SK-N-SH (cell line): ENCODE results near the gene MKS1. TPM values are rescaled to one million over a fixed set of nuclear protein-coding genes. Genes with fewer than 3 reads are reported as not detected.

Experiments used
- CTCF ChIA-PET: fragments of 300-600, 350-600 bp; formaldehyde crosslinking; extraction: SDS; loops from one replicate; lab custom pipeline; 2021; lab: Yijun Ruan, JAX
- POLR2A ChIA-PET: fragments of 350-600 bp; sonication (Branson Sonifier 250); formaldehyde crosslinking; extraction: SDS; loops from one replicate; lab custom pipeline; 2020; ENCODE audit warnings: antibody characterized with exemption, inconsistent platforms; lab: Yijun Ruan, JAX
- DNase-seq: peaks from one replicate; pipeline ENCODE4 v3.0.0; 2012
- H2AFZ ChIP-seq: fragments of 200-600 bp; sonication (generic); 2 replicates; pipeline ENCODE4 v1.8.1; 2016; ENCODE audit warnings: antibody characterized with exemption, mild to moderate bottlenecking, low read depth
- H3F3A ChIP-seq: fragments of 200-600 bp; sonication (generic); replicated peaks from 2 replicates; pipeline ENCODE3; 2016; ENCODE audit warnings: antibody characterized with exemption, mild to moderate bottlenecking; ENCODE audit not compliant: insufficient read depth
- H3K27ac ChIP-seq, 2 experiments: fragments of 200-500 bp in 1 of 2; fragments of 200-600 bp in 1 of 2; sonication (Bioruptor generic) in 1 of 2; sonication (generic), shearing (Covaris generic) in 1 of 2; 2 replicates each; pipeline versions ENCODE4 v1.5.1 to v1.6.1; 2014 to 2016; ENCODE audit warnings: low read depth in 2 of 2, inconsistent platforms in 1 of 2, low read length in 1 of 2, mild to moderate bottlenecking in 1 of 2, mixed read lengths in 1 of 2
- H3K27me3 ChIP-seq: fragments of 200-600 bp; sonication (generic), shearing (Covaris generic); 2 replicates; pipeline ENCODE4 v1.6.1; 2016; ENCODE audit warnings: mixed run types; ENCODE audit not compliant: insufficient read depth
- H3K36me3 ChIP-seq, 2 experiments: fragments of 200-500 bp in 1 of 2; fragments of 200-600 bp in 1 of 2; sonication (Bioruptor generic) in 1 of 2; sonication (generic) in 1 of 2; replicated peaks in 1 of 2; 2 replicates each; pipeline versions ENCODE3 to v1.5.1; 2014 to 2016; ENCODE audit warnings: low read length in 1 of 2, mild to moderate bottlenecking in 1 of 2; ENCODE audit not compliant: insufficient read depth in 2 of 2, control insufficient read depth in 1 of 2
- H3K4me1 ChIP-seq, 2 experiments: fragments of 200-500 bp in 1 of 2; fragments of 200-600 bp in 1 of 2; sonication (Bioruptor generic) in 1 of 2; sonication (generic), shearing (Covaris generic) in 1 of 2; 2 replicates each; pipeline versions ENCODE4 v1.5.1 to v1.6.1; 2014 to 2016; ENCODE audit warnings: low read depth in 1 of 2, low read length in 1 of 2, mixed run types in 1 of 2; ENCODE audit not compliant: insufficient read depth in 2 of 2, control insufficient read depth in 1 of 2
- H3K4me2 ChIP-seq: fragments of 200-600 bp; sonication (generic), shearing (Covaris generic); 2 replicates; pipeline ENCODE4 v1.6.1; 2017; ENCODE audit warnings: mixed run types
- H3K4me3 ChIP-seq, 2 experiments: fragments of 200-500 bp in 1 of 2; fragments of 200-600 bp in 1 of 2; sonication (Bioruptor generic) in 1 of 2; sonication (generic), shearing (Covaris generic) in 1 of 2; 2 replicates each; pipeline versions ENCODE4 v1.5.1 to v1.8.1; 2014 to 2016; ENCODE audit warnings: low read depth in 2 of 2, inconsistent platforms in 1 of 2, low read length in 1 of 2, mild to moderate bottlenecking in 1 of 2, mixed read lengths in 1 of 2, moderate library complexity in 1 of 2
- H3K79me2 ChIP-seq: fragments of 200-600 bp; sonication (generic); 2 replicates; pipeline ENCODE4 v1.8.1; 2017; ENCODE audit warnings: mild to moderate bottlenecking; ENCODE audit not compliant: insufficient read depth
- H3K9ac ChIP-seq: fragments of 200-600 bp; sonication (generic); 2 replicates; pipeline ENCODE4 v1.6.1; 2017; ENCODE audit warnings: mixed run types
- H3K9me2 ChIP-seq: fragments of 200-600 bp; sonication (generic); 2 replicates; pipeline ENCODE4 v1.6.1; 2017; ENCODE audit warnings: mixed run types
- H3K9me3 ChIP-seq: fragments of 200-600 bp; sonication (generic); 2 replicates; pipeline ENCODE4 v1.6.1; 2017; ENCODE audit warnings: mixed run types, mild to moderate bottlenecking, moderate library complexity
- H4K20me1 ChIP-seq: fragments of 200-600 bp; sonication (generic); 2 replicates; pipeline ENCODE4 v1.6.1; 2017; ENCODE audit warnings: mild to moderate bottlenecking, mixed run types; ENCODE audit not compliant: insufficient read depth
- CHD2 ChIP-seq: fragments of 150-350 bp; IDR thresholded peaks from 2 replicates; pipeline ENCODE4 v1.6.1; 2018; ENCODE audit warnings: low read length; ENCODE audit not compliant: partially characterized antibody
- ELF1 ChIP-seq: IDR thresholded peaks from 2 replicates; pipeline ENCODE4 v1.4.0; 2012
- EZH2phosphoT487 ChIP-seq: fragments of 200-600 bp; sonication (generic); IDR thresholded peaks from 2 replicates; pipeline ENCODE4 v1.6.1; 2017; ENCODE audit warnings: low read depth, mixed run types, mild to moderate bottlenecking, antibody characterized with exemption, moderate library complexity, borderline replicate concordance
- FOXJ3 ChIP-seq: sonication (generic); formaldehyde crosslinking; IDR thresholded peaks from 2 replicates; pipeline ENCODE4 v1.5.1; 2020; ENCODE audit warnings: mild to moderate bottlenecking, missing genetic modification reagents
- FOXM1 ChIP-seq: IDR thresholded peaks from 2 replicates; pipeline ENCODE4 v1.4.0; 2012; ENCODE audit warnings: low read depth, mild to moderate bottlenecking
- GABPA ChIP-seq: IDR thresholded peaks from 2 replicates; pipeline ENCODE4 v1.4.0; 2012; ENCODE audit warnings: low read depth, mild to moderate bottlenecking
- GATA2 ChIP-seq: sonication (generic); formaldehyde crosslinking; IDR thresholded peaks from 2 replicates; pipeline ENCODE4 v1.5.0; 2020; ENCODE audit warnings: mild to moderate bottlenecking, missing genetic modification reagents
- IRF3 ChIP-seq: fragments of 150-350 bp; IDR thresholded peaks from 2 replicates; pipeline ENCODE4 v1.6.1; 2016; ENCODE audit warnings: mild to moderate bottlenecking, low read depth, low read length
- JUND ChIP-seq: IDR thresholded peaks from 2 replicates; pipeline ENCODE4 v1.4.0; 2012
- MAX ChIP-seq: IDR thresholded peaks from 2 replicates; pipeline ENCODE4 v1.4.0; 2012; ENCODE audit warnings: low read depth
- MXI1 ChIP-seq: IDR thresholded peaks from 2 replicates; pipeline ENCODE4 v1.6.1; 2012; ENCODE audit warnings: mild to moderate bottlenecking, low read depth, low read length, improper control_type of control experiment
- RAD21 ChIP-seq: IDR thresholded peaks from 2 replicates; pipeline ENCODE4 v1.6.1; 2012; ENCODE audit warnings: mild to moderate bottlenecking, low read length
- RXRA ChIP-seq: IDR thresholded peaks from 2 replicates; pipeline ENCODE4 v1.4.0; 2012; ENCODE audit warnings: low read depth, mild to moderate bottlenecking, borderline replicate concordance
- SIN3A ChIP-seq: IDR thresholded peaks from 2 replicates; pipeline ENCODE4 v1.6.1; 2012; ENCODE audit warnings: low read depth, mild to moderate bottlenecking, low read length, moderate library complexity, borderline replicate concordance
- TAF1 ChIP-seq: IDR thresholded peaks from 2 replicates; pipeline ENCODE4 v1.6.1; 2012; ENCODE audit warnings: low read depth, mild to moderate bottlenecking, low read length, moderate library complexity, borderline replicate concordance
- TCF12 ChIP-seq: IDR thresholded peaks from 2 replicates; pipeline ENCODE4 v1.4.0; 2012
- TEAD4 ChIP-seq: IDR thresholded peaks from 2 replicates; pipeline ENCODE4 v1.4.0; 2012; ENCODE audit warnings: mild to moderate bottlenecking, borderline replicate concordance; ENCODE audit not compliant: insufficient read depth
- USF2 ChIP-seq: fragments of 150-350 bp; IDR thresholded peaks from 2 replicates; pipeline ENCODE4 v1.6.1; 2017; ENCODE audit warnings: antibody characterized with exemption, low read length, low read depth, borderline replicate concordance
- ZBTB33 ChIP-seq: IDR thresholded peaks from 2 replicates; pipeline ENCODE4 v1.4.0; 2012; ENCODE audit warnings: low read depth, borderline replicate concordance
- WGBS: methylation state at CpG from one replicate; pipeline ENCODE4 v1.1.6; 2017; ENCODE audit warnings: low lambda C conversion rate; 5-methylcytosine and 5-hydroxymethylcytosine counted together
- polyA plus RNA-seq, 3 experiments: library from polyadenylated mRNA; depleted of rRNA; stranded (reverse); fragments of >200 nt; gene quantifications; 2 replicates each; pipeline ENCODE4 v1.2.3, GENCODE V29; 2012

The MKS1 gene
- polyA plus RNA-seq, 1 of the 3 experiments (the other 2 are of a cell fraction) = 28.5 TPM

- CTCF ChIA-PET = interaction anchor here (0.7 to 1.6 kb wide), 5 partner anchors 16 to 150 kb away, joined by 3 to 7 read pairs (median 4); partner anchors contain the start of gene RNF43
Measured at GRCh38 chr17:58267347-58268324, 48.6 kb upstream of the MKS1 start.

GRCh38 chr17:58265902-58266875, 47.1 kb upstream of the MKS1 start:
- ChIA-PET POLR2A (no interaction called here), CTCF (interaction anchor here (1.0 kb wide), 2 partner anchors 16 to 152 kb away, joined by 3 to 5 read pairs; no protein-coding TSS in a partner anchor)
- no peaks in the 10 kb centered on the region for H3K79me2 ChIP-seq
- H3K4me3 ChIP-seq = no peak overlapping the region
- no peak overlapping the region for H3K9ac ChIP-seq
- DNase-seq = no peak
- no peaks in the 10 kb centered on the region for H3K36me3 ChIP-seq
- H2AFZ ChIP-seq = no peak overlapping the region
- H3K4me2 ChIP-seq = no peak overlapping the region
- no peak for TF ChIP-seq CHD2
- TF ChIP-seq ELF1 = no peak
- no peak for TF ChIP-seq JUND
- no peak for TF ChIP-seq MXI1
- no peak for TF ChIP-seq IRF3
- TF ChIP-seq RXRA = no peak
- no peak for TF ChIP-seq ZBTB33
- TF ChIP-seq FOXM1 = no peak
- TF ChIP-seq TCF12 = no peak
- TF ChIP-seq GABPA = no peak
- TF ChIP-seq TAF1 = no peak
- no peak for TF ChIP-seq USF2
- no peak for TF ChIP-seq EZH2phosphoT487
- TF ChIP-seq GATA2 (CRISPR knock-in tag) = no peak
- TF ChIP-seq FOXJ3 = no peak
- no peak for TF ChIP-seq MAX
- TF ChIP-seq SIN3A = no peak
- TF ChIP-seq TEAD4 = no peak
- no peaks in the 10 kb centered on the region for H3F3A ChIP-seq
- no peaks in the 10 kb centered on the region for H3K9me3 ChIP-seq
- H3K4me1 ChIP-seq = no peaks in the 10 kb centered on the region
- 36% methylated on average over 7 of the region's 7 CpGs for WGBS
- H3K9me2 ChIP-seq = no peaks in the 10 kb centered on the region
- H4K20me1 ChIP-seq = no peaks in the 10 kb centered on the region
- peaks cover 46% of the 10 kb centered on the region for H3K27me3 ChIP-seq
- no peak overlapping the region for H3K27ac ChIP-seq

More at GRCh38 chr17:58267347-58268324, 48.6 kb upstream of the MKS1 start:
- Histone ChIP-seq H3K9me3 (no peaks in the 10 kb centered on the region), H3K27me3 (peaks cover 43% of the 10 kb centered on the region), H4K20me1 (no peaks in the 10 kb centered on the region), H3K79me2 (no peaks in the 10 kb centered on the region), H3K4me1 (no peaks in the 10 kb centered on the region), H3K4me3 (no peak overlapping the region), H3K9me2 (no peaks in the 10 kb centered on the region), H3K27ac (no peak overlapping the region), H3F3A (no peaks in the 10 kb centered on the region), H3K4me2 (no peak overlapping the region), H3K9ac (no peak overlapping the region), H3K36me3 (no peaks in the 10 kb centered on the region), H2AFZ (no peak overlapping the region)
- WGBS = 28% methylated on average over 21 of the region's 22 CpGs
- DNase-seq = no peak
- POLR2A ChIA-PET = no interaction called here
- no peak for TF ChIP-seq RAD21
